Panc1 (cell line): Measurements from ENCODE around the gene TPP1.

Experiments used
- CTCF ChIP-seq: fragments of 450-650 bp; IDR thresholded peaks from 2 replicates; pipeline ENCODE4 v1.5.1; 2017; ENCODE audit warnings: mild to moderate bottlenecking
- POLR2AphosphoS5 ChIP-seq: IDR thresholded peaks from 2 replicates; pipeline ENCODE4 v1.6.1; 2012; ENCODE audit warnings: mild to moderate bottlenecking, low read depth, low read length, moderate library complexity
- REST ChIP-seq, 2 experiments: IDR thresholded peaks; 2 replicates each; pipeline ENCODE4 v1.6.1; 2011 to 2012; ENCODE audit warnings: low read depth in 2 of 2, control low read depth in 1 of 2, low read length in 1 of 2, mild to moderate bottlenecking in 1 of 2, moderate library complexity in 1 of 2; ENCODE audit not compliant: insufficient read depth in 1 of 2

GRCh38 chr11:6613496-6613895, 5.7 kb downstream of the TPP1 start:
- TF ChIP-seq POLR2AphosphoS5, result no peak
- no peak for TF ChIP-seq CTCF
- no peak for TF ChIP-seq REST (IDR thresholded peaks at IDR 0.05; ENCODE audit: insufficient read depth in 1 of 2, low read depth in 2 of 2, low read length in 1 of 2)
